ENCODE measurements around the gene OR3A1. TPM values are rescaled to one million over a fixed set of nuclear protein-coding genes. Genes with fewer than 3 reads are reported as not detected.
"Not testable (repeated sequence)": the region's sequence is repeated elsewhere in the genome, so short reads cannot be mapped to it uniquely, and the experiment has no call there.

The OR3A1 gene, protein sequence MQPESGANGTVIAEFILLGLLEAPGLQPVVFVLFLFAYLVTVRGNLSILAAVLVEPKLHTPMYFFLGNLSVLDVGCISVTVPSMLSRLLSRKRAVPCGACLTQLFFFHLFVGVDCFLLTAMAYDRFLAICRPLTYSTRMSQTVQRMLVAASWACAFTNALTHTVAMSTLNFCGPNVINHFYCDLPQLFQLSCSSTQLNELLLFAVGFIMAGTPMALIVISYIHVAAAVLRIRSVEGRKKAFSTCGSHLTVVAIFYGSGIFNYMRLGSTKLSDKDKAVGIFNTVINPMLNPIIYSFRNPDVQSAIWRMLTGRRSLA
- 0.41 TPM for total RNA-seq

DNA sequence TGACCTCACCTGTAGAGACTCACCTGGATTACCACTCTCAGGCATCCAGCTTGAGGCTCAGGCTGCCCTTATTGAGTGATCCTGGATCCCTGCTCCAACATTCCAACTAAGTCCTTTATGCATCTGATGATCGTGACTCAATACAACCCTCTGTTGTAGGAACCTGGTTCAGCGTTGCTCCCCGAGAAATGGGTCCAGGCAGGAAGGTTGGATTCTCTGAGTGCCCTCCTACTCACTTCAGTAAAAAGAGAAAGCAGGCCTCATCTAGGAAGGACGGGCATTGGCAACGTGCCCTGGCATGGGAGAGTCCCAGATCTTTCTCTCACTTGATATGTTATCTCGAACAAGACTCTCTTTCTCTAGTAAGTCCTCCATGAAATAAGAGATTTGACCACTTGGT lies at the start of gene OR3A1:
TSS of gene OR3A1 (minus strand) at position 101 of the 400 bp plus-strand sequence. CDS start 5,778 bp downstream, outside the sequence.
- FAIRE-seq (no peak), DNase-seq (ENCODE audit: low spot score in 2 of 2) (no peak)

DNA sequence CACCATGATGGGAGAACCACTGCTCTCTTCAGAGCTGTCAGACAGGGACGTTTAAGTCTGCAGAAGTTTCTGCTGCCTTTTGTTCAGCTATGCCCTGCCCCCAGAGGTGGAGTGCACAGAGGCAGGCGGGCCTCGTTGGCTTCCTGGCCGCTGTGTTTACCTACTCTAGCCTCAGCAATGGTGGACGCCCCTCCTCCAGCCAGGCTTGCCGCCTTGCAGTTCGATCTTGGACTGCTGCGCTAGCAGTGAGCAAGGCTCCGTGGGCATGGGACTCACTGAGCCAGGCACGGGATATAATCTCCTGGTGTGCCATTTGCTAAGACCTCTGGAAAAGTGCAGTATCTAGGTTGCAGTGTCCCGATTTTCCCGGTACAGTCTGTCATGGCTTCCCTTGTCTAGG lies 44.6 kb upstream of the OR3A1 start:
- not testable (repeated sequence) for DNase-seq (ENCODE audit: low spot score in 2 of 2); FAIRE-seq

DNA sequence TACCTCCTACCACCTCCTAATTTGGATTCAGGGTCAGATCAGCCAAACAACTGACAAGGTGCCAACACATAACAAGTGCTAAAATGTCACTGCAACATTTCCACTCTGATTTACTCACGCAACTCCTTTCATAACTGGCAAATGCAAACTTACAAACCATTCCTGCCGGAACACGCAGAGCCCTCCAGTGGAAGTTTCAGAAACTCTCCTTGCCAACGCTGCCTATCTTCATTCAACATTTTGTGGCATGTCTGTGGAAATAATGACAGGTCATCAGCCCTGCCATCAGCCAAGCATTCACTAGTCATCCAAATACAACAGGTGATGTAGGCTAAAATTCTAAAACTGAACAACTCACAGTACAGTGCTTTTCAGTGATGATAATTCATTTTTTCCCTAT lies 37.7 kb upstream of the OR3A1 start:
- FAIRE-seq (no peak), DNase-seq (ENCODE audit: low spot score in 2 of 2) (no peak)

DNA sequence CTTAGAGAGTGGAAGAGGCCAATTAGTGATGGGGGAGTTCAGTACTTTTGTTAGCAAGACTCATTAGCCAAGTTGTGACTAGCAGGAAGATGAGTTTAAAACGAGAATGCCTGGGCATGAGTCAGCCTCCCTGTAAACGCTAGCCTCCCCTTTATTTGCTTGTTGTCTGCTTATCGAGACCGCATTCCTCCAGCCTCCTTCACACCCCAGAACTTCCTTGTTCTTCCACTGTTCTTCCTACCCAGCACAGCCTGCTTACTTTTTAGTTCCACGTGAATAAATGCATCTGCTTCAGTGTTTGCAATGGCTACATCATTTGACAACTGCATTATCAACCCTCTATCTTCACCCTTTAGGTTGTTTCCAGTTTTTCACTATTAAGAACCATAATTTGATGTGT lies 20.2 kb upstream of the OR3A1 start:
- DNase-seq (ENCODE audit: low spot score in 2 of 2) (no peak), FAIRE-seq (no peak)

DNA sequence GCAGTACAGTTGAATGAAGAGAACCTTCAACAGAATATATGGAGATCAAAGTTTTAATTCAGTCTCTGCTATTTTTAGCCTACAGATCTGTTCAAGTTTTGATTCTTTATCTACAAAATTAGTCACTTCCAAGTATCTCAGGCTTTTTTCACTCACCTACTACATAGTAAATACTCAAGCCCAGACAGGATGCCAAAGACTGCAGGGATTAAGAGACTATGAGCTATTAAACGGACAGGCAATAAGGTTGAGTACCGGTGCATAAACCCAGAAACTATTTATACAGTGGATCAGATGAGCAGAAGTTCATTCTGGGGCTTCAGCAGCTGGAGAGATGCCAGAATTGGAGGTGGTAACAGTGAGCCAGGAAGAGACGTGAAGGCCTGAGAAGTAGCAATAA lies 18.7 kb upstream of the OR3A1 start:
- DNase-seq (ENCODE audit: low spot score in 2 of 2) (no peak), FAIRE-seq (no peak)

DNA sequence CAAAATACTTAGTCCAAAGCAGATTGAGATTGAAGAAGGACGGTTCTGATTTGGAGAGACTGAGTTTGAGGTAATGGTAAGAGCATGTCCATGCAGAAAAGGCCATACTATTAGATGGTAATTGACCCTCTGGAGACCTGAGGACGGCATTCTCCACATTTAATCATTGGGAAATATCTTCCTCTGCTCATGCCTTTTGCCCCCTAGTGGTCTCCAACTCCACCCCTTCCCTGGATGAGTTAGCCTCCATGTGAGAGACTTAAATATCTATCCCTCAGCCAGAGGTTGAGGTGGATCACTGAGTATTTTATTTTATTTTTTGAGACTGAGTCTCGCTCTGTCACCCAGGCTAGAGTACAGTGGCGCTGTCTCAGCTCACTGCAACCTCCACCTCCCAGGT lies 10.4 kb upstream of the OR3A1 start:
- DNase-seq (ENCODE audit: low spot score in 2 of 2) (no peak), FAIRE-seq (no peak)

DNA sequence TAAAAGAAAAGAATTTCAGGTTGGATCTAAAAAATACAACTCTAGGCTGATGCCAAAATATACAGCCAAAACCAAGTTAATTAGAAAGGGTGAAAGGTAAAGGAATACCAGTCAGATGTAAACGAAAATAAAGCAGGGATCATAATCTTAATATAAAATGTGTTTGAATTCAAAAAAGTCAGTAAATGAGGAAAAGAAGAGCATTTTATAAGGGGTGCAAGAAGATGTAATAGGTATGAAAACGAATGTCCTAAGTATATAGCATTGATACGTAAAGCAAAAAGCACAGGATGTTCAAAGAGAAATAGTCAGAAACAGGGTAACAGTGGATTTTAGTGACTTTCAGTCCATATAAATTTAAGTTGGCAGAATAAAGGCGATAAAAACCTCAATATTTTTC lies 2.5 kb downstream of the OR3A1 start:
- DNase-seq (ENCODE audit: low spot score in 2 of 2), result no peak
- no peak for FAIRE-seq

DNA sequence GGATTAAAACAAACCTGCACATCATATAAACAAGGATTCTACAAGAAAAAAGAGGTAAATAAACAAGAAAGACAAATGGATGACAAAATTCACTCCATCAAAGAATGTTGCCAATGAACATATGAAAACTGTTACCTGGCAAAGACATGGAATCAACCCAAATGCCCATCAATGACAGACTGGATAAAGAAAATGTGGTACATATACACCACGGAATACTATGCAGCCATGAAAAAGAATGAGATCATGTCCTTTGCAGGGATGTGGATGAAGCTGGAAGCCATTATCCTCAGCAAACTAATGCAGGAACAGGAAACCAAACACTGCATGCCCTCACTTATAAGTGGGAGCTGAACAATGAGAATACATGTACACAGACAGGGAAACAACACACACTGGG lies 4.6 kb downstream of the OR3A1 start:
- not testable (repeated sequence) for DNase-seq (ENCODE audit: low spot score in 2 of 2); FAIRE-seq

DNA sequence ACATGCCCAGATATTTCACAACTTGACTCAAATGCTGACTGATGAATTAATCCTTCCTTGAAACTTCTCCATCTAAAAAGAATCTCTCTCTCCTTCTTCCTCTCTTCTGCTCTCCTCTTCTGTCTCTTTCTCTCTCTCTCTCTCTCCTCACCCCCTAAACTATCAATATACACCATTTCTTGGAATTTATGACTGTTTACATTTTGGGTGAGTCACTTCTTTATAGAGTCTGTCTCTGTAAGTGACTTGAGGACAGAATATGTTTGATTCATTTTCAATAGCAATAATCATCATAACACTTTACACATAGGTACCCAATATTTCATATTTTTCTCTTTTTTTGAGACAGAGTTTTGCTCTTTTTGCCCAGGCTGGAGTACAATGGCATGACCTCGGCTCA lies 15.3 kb downstream of the OR3A1 start:
- no peak for DNase-seq (ENCODE audit: low spot score in 2 of 2)
- no peak for FAIRE-seq

DNA sequence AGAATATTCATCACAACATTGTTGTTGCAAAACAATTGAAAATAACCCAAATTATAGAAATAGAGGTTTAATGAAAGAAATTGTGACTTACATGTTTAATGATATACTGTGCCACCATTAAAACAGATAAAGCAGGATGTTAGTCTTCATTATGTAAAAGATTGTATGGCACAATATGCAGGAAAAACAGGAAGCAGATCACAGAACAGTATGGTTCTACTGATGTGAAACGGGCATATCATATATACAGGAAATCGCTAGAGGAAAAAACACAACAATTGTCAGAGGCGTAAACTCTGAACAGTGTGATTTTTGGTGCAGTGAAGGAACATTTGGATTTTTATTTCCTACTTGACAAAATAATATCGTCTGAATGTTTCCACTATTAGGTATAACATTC lies 22.0 kb downstream of the OR3A1 start:
- DNase-seq (ENCODE audit: low spot score in 2 of 2) (no peak), FAIRE-seq (no peak)

DNA sequence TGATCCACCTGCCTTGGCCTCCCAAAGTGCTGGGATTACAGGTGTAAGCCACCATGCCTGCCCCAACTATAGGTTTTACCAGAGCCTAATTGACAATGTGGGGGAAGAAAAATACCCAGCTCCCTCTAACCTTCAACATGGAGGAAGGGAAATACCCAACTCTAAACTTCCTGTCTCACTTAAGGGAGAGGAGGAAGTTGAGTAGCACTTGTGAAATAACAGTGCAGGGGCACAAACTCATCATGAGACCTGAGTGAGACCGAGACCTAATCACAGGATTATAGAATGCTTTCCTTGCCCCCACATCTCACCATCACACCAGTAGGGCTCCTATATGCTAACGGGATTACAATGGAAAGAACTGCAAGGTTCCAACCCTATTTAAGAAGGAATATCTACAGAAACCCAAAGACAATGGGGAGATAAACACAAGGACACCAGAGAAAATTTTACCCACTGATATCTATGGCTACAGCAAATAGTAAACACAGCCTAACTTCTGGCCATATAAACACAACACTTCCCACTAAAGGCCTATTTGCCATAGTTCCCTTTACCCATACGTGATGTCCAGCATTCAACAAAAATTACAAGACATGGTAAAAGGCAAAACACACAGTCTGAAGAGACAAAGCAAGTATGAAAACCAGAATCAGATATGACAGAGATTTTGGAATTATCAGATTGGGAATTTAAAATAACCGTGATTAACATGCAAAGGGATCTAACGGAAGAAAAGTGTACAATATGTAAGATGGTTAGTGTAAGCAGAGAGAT lies 26.9 kb downstream of the OR3A1 start:
- FAIRE-seq (no peak), DNase-seq (ENCODE audit: low spot score in 2 of 2) (no peak)

DNA sequence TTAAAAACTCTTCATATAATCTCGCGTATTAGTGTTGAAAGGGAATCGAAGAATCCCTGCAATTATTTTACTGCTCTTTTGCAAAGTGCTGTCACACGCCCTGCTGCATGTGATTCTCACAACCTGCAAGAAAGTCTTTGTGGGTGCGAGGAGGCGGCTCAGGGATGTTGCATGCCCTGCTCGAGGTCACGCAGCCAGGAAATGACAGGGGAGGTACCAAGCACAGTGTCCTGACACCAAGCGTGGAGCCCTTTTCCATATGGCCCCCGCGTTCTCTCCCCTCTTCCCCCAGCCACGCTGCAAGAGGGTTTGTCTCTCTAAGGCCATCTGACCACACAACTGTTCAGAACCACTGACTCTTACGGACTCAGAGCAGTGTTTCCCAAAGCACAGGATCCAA lies 37.6 kb downstream of the OR3A1 start:
- no peak for DNase-seq (ENCODE audit: low spot score in 2 of 2)

DNA sequence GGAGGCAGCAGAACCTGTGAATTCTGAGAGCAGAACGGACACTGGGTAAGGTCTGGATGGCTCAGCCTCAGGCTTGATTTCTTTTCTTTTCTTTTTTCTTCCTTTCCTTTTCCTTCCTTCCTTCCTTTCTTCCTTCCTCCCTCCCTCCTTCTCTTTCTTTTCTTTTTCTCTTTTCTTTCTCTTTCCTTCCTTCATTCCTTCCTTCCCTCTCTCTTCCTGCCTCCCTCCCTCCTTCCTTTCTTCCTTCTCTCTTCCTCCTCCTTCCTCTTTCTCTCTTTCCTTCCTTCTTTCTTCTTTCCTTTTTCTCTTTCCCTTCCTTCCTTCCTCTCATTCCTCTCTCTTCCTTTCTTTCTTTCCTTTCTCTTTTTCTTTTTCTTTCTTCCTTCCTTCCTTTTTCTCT lies 38.0 kb downstream of the OR3A1 start:
- FAIRE-seq, result no peak
- no peak for DNase-seq (ENCODE audit: low spot score in 2 of 2)

More for the DNA sequence above, 37.6 kb downstream of the OR3A1 start:
- FAIRE-seq, result no peak

DNA sequence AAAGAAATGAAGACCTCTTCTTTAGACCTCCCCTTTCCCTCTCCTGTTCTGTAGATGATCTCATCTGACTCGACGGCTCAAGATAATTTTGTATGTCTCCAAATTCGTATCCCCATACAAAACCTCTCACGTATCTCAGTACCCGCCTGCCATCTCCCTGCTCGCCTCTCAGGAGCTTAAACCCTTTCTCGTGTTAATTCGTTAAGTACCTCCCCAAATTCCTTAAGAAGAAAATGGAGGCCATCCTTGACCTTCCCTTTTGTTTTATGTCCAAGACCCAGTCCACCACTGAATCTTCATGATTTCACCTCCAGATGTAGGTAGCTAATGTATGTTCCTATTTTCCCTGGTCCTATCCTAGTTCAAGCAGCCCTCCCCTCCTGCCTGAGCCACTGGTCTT lies 41.6 kb downstream of the OR3A1 start:
- DNase-seq (ENCODE audit: low spot score in 2 of 2) (no peak), FAIRE-seq (no peak)

DNA sequence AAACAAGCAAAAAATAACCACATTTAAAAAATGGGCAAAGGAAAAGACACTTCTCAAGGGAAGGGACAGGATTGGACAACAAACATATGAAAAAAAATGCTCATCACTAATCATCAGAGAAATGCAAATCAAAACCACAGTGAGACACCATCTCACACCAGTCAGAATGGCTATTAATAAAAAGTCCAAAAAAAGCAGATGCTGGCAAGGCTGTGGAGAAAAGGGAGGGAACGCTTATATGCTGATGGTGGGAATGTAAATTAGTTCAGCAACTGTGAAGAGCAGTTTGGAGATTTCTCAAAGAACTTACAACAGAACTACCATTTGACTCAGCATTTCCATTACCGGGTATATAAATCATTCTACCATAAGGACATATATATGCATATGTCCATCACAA lies 49.1 kb downstream of the OR3A1 start:
- not testable (repeated sequence) for FAIRE-seq; DNase-seq (ENCODE audit: low spot score in 2 of 2)

DNA sequence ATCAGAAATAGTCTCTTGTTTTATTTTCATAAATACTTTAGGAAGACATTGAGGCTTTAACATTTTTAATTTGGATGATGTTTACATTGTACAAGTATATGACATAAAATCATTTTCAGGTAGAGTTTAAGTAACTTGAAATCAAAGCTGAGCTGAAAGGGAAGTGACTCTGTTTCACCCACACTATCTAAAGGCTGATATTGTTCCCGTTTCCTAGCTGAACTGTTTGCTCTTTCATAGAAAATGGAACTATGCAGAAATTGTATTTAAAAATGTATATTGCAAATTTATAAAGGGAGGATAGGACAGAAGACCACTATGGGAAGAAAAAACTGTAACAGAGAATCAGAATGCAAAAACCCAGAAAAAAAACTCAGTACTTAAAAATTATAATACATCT lies 53.3 kb downstream of the OR3A1 start:
- FAIRE-seq; DNase-seq (ENCODE audit: low spot score in 2 of 2): not testable (repeated sequence)

DNA sequence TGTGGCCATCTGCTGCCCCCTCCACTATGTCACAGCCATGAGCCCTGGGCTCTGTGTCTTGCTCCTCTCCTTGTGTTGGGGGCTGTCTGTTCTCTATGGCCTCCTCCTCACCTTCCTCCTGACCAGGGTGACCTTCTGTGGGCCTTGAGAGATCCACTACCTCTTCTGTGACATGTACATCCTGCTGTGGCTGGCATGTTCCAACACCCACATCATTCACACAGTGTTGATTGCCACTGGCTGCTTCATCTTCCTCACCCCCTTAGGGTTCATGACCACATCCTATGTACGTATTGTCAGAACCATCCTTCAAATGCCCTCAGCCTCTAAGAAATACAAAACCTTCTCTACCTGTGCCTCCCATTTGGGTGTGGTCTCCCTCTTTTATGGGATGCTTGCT lies 57.1 kb downstream of the OR3A1 start:
- DNase-seq (ENCODE audit: low spot score in 2 of 2); FAIRE-seq: not testable (repeated sequence)

Other genes with a start within 250 kb of the OR3A1 start
- not detected for gene OR1D5, start 234.8 kb downstream of the OR3A1 start, total RNA-seq
- not detected for gene OR1D2, start 193.9 kb downstream of the OR3A1 start, total RNA-seq
- not detected for gene OR1G1, start 170.8 kb downstream of the OR3A1 start, total RNA-seq
- not detected for gene OR1A2, start 100.8 kb downstream of the OR3A1 start, total RNA-seq
- not detected for gene OR1A1, start 90.7 kb downstream of the OR3A1 start, total RNA-seq
- 2.4 TPM for gene OR3A2, start 87.9 kb upstream of the OR3A1 start, total RNA-seq
- gene OR1E1, start 100.0 kb upstream of the OR3A1 start, total RNA-seq, result not detected
- not detected for gene OR3A3, start 113.0 kb upstream of the OR3A1 start, total RNA-seq
- gene OR1E2, start 135.5 kb upstream of the OR3A1 start, total RNA-seq, result not detected
- 3.7 TPM for gene SPATA22, start 173.5 kb upstream of the OR3A1 start, total RNA-seq
- gene ASPA, start 177.6 kb upstream of the OR3A1 start, total RNA-seq, result 0.41 TPM